Motor neuron (in vitro differentiated cells): ENCODE results near the gene HDX. TPM values are rescaled to one million over a fixed set of nuclear protein-coding genes. Genes with fewer than 3 reads are reported as not detected.

Source experiments
- ATAC-seq, 8 experiments: fragments of 200-7000 bp; cut with Tn5 transposase; replicated peaks in 6 of 8; 2 replicates each; pipeline ENCODE4 v1.8.0; 2021; ENCODE audit warnings: mild to moderate bottlenecking in 8 of 8, moderate library complexity in 8 of 8
- H3K27ac ChIP-seq, 2 donors: fragments of 250-450 bp; sonication (Bioruptor Pico); 2 replicates each; pipeline ENCODE4 v1.9.0; 2021; ENCODE audit warnings: antibody characterized with exemption in 2 of 2, mild to moderate bottlenecking in 2 of 2, moderate library complexity in 1 of 2
- H3K4me1 ChIP-seq, 2 donors: fragments of 250-450 bp; sonication (Bioruptor Pico); replicated peaks in 1 of 2; 2 replicates each; pipeline ENCODE4 v1.6.1; 2021; ENCODE audit warnings: antibody characterized with exemption in 2 of 2, mild to moderate bottlenecking in 2 of 2, moderate library complexity in 1 of 2
- H3K4me3 ChIP-seq, 5 donors: fragments of 250-450 bp; sonication (Bioruptor Pico); 2 replicates each; pipeline ENCODE4 v1.9.0; 2021; ENCODE audit warnings: antibody characterized with exemption in 5 of 5, mild to moderate bottlenecking in 5 of 5, moderate library complexity in 4 of 5
- WGBS, 10 experiments: fragments of 450-650 bp; shearing (Covaris generic); methylation state at CpG; one replicate each; pipeline ENCODE4 v1.0.0; 2022; 5-methylcytosine and 5-hydroxymethylcytosine counted together
- in situ Hi-C, 9 experiments: fragments of 400-800 bp; cut with MboI; loops; one replicate each; pipeline ENCODE4 v1.15.0; 2021; ENCODE audit warnings: low sequenced_read_pairs in 9 of 9, low pct_unique_long_range_greater_than_20kb in 2 of 9; ENCODE audit not compliant: unreplicated experiment in 9 of 9
- total RNA-seq, 8 experiments: library from RNA; unstranded; fragments of 300-600 nt; gene quantifications; 2 replicates each; pipeline versions ENCODE4 v1.2.3 to v1.2.4, GENCODE V29; 2022

Gene HDX
- total RNA-seq, 8 experiments from 2014 or later = 3.8 to 12.5 (median 7.0) TPM

- no peaks in the 10 kb centered on the region for H3K4me1 ChIP-seq
- in situ Hi-C loops = no loop called here
- WGBS, 10 experiments = 44 to 100% (median 100%) methylated on average over 1 of the region's 2 CpGs; no CpG with 5 or more reads in 7 of the 10 experiments
- no peak overlapping the region for H3K27ac ChIP-seq
- H3K4me3 ChIP-seq = no peak overlapping the region
- ATAC-seq = peak in 1 of 8 experiments; percentile 14
Observed at GRCh38 chrX:84453351-84454246, 48.7 kb downstream of the HDX start.

DNA sequence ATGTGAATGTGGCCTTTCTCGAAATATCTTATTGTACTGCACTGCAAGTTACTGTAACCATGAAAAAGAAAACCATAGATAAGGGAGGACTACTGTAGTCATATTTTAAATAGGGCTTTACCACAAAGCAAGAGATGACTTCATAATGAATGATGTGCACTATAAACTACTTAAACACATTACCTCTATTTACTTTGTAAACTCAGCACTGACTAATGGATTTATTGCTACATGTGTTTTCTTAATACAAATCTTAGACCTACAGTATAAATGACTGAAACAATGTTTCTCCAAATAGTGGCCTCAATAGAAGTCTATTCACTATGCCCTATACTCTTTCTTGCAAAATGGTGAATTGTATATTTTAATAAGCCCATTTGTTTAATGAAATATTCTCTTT is 61.1 kb downstream of the HDX start:
- H3K4me1 ChIP-seq = no peaks in the 10 kb centered on the region
- no peak for ATAC-seq
- 46 to 100% (median 100%) methylated on average over 1 of the region's 1 CpG; no CpG with 5 or more reads in 6 of the 10 experiments for WGBS, 10 experiments
- in situ Hi-C loops = no loop called here
- H3K27ac ChIP-seq = no peak overlapping the region
- no peak overlapping the region for H3K4me3 ChIP-seq

- Histone ChIP-seq H3K4me3 (no peak overlapping the region), H3K27ac (no peak overlapping the region), H3K4me1 (no peaks in the 10 kb centered on the region)
- ATAC-seq = no peak
- in situ Hi-C loops = no loop called here
Observed at GRCh38 chrX:84415140-84415539, 87.1 kb downstream of the HDX start.

GRCh38 chrX:84363663-84364062 is 138.6 kb downstream of the HDX start:
- in situ Hi-C loops = no loop called here
- ATAC-seq = no peak
- no peak overlapping the region for H3K4me3 ChIP-seq
- no peaks in the 10 kb centered on the region for H3K4me1 ChIP-seq
- H3K27ac ChIP-seq = no peak overlapping the region
- 0 to 29% (median 0%) methylated on average over 1 of the region's 1 CpG; no CpG with 5 or more reads in 6 of the 10 experiments for WGBS, 10 experiments

DNA sequence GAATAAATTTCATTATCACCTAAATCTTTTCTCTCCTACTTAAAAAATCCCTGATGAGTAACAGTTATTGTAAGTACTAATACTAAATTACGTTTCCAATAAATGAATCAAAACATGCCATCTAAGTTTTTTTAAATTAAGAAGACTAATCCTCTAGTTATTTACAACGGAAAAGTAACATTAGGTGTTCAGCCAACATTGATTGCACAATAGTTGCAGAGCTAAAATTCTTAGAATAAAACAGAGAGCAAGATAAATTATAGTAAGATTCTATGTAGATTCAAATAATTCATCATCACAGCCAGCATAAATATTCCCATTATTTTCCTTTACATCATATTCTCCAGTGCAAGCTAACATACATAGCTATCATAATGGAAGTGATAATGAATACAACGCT is 139.2 kb downstream of the HDX start:
- WGBS, 10 experiments = 0 to 100% (median 52%) methylated on average over 1 to 3 of the region's 3 CpGs; no CpG with 5 or more reads in 4 of the 10 experiments
- Histone ChIP-seq H3K27ac (no peak overlapping the region), H3K4me3 (no peak overlapping the region), H3K4me1 (no peaks in the 10 kb centered on the region)
- ATAC-seq = no peak
- in situ Hi-C loops = no loop called here

DNA sequence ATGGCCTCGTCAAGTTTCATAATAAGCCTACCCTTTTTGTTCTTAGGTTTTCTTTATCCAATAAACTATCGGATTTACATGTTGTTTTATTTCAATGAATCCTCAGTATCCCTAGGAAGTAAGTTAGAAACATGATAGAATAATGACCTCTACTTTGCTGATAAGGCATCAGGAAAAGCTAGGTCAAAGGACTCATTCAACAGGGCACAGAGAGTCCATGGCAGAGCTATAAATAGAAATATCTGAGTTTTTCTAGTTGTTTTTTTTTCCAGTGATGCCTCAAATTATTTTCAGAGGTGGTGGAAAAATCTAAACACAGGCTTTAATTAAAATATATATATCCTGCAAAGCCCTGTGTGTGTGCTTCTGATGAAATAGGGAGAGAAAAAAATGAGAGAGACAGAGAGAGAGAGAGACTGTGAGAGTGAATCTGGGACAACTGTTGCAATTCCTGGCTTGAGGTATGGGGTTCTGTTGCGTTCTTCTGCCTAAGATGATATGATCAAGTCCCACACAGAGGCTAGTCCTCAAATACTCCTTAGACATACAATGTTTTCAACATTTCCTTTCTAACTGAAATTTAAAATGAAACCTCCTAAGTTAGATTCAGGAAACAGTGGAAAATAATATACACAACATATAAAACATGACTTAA is 139.9 kb downstream of the HDX start:
- in situ Hi-C loops = no loop called here
- 47 to 100% (median 100%) methylated on average over 1 to 3 of the region's 3 CpGs; no CpG with 5 or more reads in 1 of the 10 experiments for WGBS, 10 experiments
- no peak for ATAC-seq
- no peak overlapping the region for H3K27ac ChIP-seq
- H3K4me1 ChIP-seq = no peaks in the 10 kb centered on the region
- no peak overlapping the region for H3K4me3 ChIP-seq

DNA sequence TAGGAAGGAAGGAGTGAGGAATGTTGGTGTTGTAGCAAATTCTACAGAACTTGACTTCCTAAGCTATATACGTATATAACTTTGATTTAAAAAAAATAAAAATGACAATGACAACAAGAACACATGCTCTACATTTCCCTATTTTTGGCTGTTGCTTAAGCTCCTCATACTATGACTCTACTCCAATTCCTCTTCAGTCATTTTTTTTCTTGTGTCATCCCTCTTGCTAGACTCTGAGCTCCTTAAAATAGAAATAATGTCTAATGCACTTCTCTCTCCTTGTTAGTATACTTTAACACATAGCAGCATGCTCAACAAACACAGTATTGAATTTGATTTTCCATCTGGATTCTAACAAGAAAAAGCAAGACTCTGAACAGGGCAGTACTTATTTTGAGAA is 144.0 kb downstream of the HDX start:
- H3K4me1 ChIP-seq = no peaks in the 10 kb centered on the region
- ATAC-seq = no peak
- no peak overlapping the region for H3K4me3 ChIP-seq
- 57 to 100% (median 83%) methylated on average over 1 of the region's 1 CpG; no CpG with 5 or more reads in 5 of the 10 experiments for WGBS, 10 experiments
- in situ Hi-C loops = no loop called here
- H3K27ac ChIP-seq = no peak overlapping the region

DNA sequence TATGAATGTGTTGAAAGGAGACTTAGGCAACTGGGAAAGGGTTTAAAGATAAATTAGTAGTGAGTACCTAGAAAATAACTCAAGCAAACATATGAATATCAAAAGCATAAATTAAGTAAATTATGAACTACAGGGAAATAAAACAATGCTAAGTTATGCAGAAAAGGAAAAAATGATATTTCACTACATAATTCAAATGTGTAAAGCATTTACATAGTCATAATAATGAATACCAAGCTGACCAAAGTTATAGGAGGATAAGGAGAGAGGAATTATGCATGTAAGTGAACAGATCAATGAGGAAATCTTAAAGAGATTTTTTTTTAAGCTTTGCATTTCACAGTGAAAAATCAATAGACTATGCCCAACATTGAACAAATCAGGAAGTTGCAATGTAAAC is 145.0 kb downstream of the HDX start:
- in situ Hi-C loops = no loop called here
- Histone ChIP-seq H3K27ac (no peak overlapping the region), H3K4me3 (no peak overlapping the region), H3K4me1 (no peaks in the 10 kb centered on the region)
- peak in 2 of 8 experiments; percentile 20 to 92 for ATAC-seq

DNA sequence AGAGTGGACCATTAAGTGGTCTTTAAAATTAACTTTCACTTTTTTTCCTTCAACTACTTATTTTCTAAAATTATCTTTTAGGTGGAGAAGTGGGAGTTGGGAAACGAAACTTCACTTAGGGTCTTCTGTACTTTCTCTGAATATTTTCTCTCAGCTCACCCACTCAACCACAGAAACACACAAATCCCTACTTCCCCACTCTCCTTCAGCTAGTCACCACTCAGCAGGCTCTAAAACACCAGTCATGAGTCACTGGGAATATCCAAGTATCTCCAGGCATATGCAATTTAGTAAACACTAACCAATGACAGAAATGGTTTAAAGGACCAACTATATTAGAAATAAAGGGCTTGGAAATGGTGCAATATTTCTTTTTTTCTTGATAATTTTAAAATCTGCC is 161.3 kb downstream of the HDX start:
- H3K4me3 ChIP-seq = no peak overlapping the region
- no peak overlapping the region for H3K27ac ChIP-seq
- H3K4me1 ChIP-seq = peaks cover 0 to under 1% of the 10 kb centered on the region in 2 donors
- in situ Hi-C loops = no loop called here
- 0 to 67% (median 20%) methylated on average over 1 of the region's 1 CpG; no CpG with 5 or more reads in 7 of the 10 experiments for WGBS, 10 experiments
- peak in 2 of 8 experiments; percentile 63 to 66 for ATAC-seq

GRCh38 chrX:84339507-84340364 is 162.5 kb downstream of the HDX start:
- peak in 1 of 8 experiments; percentile 43 for ATAC-seq
- H3K27ac ChIP-seq = no peak overlapping the region
- in situ Hi-C loops = no loop called here
- 0 to 100% (median 31%) methylated on average over 1 to 4 of the region's 4 CpGs; no CpG with 5 or more reads in 4 of the 10 experiments for WGBS, 10 experiments
- H3K4me3 ChIP-seq = no peak overlapping the region
- peaks cover 0 to 12% of the 10 kb centered on the region in 2 donors for H3K4me1 ChIP-seq

- ATAC-seq = no peak
- 46 to 100% (median 73%) methylated on average over 1 to 3 of the region's 3 CpGs; no CpG with 5 or more reads in 7 of the 10 experiments for WGBS, 10 experiments
- Histone ChIP-seq H3K27ac (no peak overlapping the region), H3K4me3 (no peak overlapping the region), H3K4me1 (peaks cover 0 to 13% of the 10 kb centered on the region in 2 donors)
- in situ Hi-C loops = no loop called here
Observed at GRCh38 chrX:84336646-84337045, 165.6 kb downstream of the HDX start.

GRCh38 chrX:84335121-84335520 is 167.1 kb downstream of the HDX start:
- in situ Hi-C loops = no loop called here
- Histone ChIP-seq H3K27ac (no peak overlapping the region), H3K4me3 (no peak overlapping the region), H3K4me1 (peaks cover 0 to 13% of the 10 kb centered on the region in 2 donors)
- ATAC-seq = peak in 5 of 8 experiments; percentile 57 to 80 (median 59)
- 25% methylated on average over 1 of the region's 1 CpG; no CpG with 5 or more reads in 9 of the 10 experiments for WGBS, 10 experiments
